HG03103 (cell line): Measurements from ENCODE around the gene EDEM1.
"Not testable (repeated sequence)": the region's sequence is repeated elsewhere in the genome, so short reads cannot be mapped to it uniquely, and the experiment has no call there.

Source experiments
- ATAC-seq: cut with Tn5 transposase; IDR thresholded peaks from one replicate; pipeline ENCODE4 v1.9.1; 2021; ENCODE audit warnings: low read depth; ENCODE audit not compliant: unreplicated experiment

EDEM1 gene

DNA sequence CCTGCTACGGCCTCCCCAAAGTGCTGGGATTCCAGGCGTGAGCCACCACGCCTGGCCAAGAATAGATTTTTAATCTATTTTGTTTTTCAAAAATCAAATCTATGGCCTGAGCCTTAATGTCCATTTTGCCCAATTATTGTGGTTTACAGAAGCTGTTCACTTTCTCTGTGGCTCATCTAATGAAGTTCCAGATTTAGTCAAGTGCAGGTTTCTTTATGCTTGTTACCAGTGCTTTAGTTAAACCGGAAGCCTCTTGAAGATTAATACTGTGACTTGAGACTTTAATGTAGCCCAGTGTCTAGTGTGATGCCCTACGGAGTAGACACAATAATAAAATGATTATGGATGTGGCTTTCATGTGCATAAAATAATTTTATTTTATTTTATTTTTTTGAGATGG is 16.5 kb upstream of the EDEM1 start:
- no peak for ATAC-seq

DNA sequence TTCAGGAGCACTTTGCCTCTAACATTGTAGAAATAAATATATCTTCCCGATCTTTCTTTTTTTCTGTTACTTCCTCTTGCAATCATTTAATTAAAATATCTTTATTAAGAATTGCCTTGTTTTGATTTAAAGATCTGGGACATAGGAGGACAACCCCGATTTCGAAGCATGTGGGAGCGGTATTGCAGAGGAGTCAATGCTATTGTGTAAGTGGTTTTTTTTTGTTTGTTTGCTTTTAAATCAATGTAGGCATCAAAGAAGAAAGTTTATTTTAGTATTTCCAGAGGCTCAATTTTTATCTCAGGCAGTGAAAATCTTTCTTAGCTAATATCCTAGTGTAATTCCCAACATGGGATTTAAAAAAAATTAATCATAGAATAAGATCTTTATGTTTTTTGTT is 15.5 kb upstream of the EDEM1 start:
- no peak for ATAC-seq

DNA sequence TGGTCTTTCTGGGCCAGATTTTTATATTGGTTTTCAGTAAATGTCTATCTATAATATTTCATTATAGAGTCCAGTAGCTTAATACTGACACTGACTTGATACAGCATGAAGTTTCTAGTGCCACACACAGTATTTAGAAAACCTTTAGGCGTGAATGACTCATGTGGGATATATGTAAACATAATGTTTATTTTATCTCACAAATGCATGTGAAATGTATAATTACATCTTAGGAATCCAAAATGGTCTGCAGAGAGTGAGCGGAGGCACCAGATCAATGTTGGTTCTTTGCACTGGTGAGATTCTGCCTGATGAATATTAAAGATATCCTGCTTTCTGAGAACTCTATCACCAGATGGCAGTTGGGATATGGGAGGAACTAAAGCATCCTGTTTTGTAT is 8.5 kb upstream of the EDEM1 start:
- ATAC-seq, result not testable (repeated sequence)

DNA sequence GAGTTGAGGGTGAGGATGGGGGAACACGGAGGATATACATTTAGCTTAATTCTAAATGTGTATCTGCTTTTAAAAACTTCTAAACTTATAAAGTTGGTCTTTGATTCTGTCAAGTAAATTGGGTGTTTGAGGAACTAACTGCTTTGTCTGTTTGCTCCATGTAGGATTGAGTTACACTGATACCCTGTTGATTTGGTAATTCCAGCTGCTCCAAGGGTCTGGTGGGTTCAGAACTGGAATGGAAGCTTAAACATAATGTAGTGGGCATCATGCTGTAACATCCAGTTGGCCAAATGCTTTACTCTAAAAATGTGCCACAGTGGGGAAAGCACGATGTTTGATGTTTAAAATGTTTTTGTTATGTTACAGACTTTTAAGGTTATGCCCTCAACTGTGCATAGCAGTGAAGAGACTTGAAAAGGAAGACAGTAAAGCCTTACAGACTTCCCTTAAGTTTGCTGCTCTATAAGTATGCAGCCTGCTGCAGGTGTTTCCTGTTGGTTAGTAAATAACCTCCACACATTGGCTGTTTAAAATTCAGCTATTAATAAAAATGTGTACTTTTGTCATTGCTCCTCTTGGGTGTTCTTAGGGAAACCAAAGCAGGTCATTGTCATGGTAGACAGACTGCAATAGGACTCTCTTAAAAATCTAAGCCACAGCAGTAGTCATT is 5.9 kb upstream of the EDEM1 start:
- peak; percentile 77 for ATAC-seq

DNA sequence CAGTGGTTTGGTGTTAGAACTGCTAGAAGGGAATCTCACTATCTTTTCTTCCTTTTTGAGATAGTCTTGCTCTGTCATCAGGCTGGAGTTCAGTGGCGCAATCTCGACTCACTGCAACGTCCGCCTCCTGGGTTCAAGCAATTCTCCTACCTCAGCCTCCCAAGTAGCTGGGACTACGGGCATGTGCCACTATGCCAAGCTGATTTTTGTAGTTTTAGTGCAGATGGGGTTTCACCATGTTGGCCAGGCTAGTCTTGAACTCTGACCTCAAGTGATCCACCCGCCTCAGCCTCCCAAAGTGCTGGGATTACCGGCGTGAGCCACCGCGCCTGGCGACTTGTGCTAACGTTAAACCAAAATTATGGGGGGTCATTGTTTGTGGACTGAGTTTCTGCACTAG is 3.8 kb upstream of the EDEM1 start:
- not testable (repeated sequence) for ATAC-seq

DNA sequence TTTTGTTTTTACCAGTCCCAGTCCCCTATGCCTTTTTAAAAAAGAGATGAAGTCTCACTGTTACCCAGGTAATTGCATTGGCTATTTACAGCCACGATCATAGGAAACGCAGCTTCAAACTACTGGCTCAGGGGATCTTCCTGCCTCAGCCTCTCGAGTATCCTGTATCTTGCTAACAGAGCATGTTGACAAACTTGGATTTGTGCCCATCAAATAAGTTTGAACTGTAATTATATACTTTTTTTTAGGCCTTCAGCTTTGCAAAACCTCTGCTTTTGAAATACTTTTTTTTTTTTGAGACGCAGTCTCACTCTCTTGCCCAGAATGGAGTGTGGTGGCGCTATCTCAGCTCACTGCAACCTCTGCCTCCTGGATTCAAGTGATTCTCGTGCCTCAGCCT is 3.0 kb upstream of the EDEM1 start:
- ATAC-seq, result no peak

DNA sequence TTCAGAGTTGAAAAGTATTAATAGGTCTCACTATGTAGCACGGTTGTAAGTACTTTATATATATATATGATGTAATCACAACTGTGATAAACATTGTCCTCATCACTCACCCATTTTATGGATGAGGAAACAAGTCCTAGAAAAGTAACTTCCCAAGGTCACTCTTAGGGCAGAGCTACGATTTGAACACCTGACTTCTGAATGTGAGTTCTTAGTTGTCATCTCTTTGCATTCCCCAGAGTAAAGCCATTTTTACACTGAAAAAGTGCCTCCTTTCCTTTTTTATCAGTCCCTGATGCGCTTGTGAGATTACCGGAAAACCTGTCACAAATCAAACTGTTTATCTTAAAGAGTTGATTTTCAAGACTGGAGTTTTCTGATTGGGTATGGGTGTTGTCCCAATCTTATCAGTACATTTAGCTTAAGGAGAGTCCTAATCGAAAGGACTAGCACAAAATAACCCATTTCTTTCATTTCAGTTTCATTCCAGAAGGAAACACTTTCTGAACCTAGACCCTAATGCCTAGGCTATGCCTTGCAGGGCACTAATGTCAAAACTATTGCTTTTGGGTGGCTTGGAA is 2.3 kb upstream of the EDEM1 start:
- ATAC-seq, result no peak

DNA sequence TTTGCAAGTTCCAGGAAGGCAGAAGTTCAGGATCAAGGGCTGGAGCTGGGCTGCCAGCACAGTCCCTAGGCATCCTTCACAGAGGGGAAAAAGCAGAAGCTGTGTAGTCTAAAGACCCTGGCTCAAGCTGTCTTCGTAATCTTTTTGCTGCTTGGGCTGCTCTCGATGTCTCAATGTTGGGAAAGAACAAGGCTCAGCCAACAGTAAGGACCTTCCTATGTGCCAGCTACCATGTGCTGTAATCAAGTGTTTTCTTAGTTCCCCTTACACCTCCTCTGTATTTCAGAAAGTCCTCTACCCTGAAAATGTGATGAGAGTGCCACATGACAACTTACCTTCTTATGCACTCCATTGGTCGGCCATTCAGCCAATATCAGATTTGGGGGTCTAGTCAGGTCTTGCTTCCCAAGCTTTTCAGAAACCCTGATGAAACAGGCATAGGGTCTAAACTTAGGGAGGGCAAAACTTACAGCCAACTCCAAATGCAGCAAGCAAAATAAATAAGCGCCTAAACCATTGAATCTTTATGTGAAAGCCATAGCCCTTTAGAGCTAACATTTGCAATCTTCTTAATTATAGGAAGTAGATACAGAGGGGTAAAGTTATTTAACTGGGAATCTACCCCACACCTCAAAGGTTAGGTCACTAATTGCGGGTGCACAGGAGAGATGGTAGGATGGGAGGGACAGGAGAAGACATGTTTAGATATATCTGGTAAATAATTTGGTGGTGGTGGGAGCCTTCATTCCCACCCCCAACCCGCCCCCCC is 1.2 kb upstream of the EDEM1 start:
- ATAC-seq, result peak; percentile 15

DNA sequence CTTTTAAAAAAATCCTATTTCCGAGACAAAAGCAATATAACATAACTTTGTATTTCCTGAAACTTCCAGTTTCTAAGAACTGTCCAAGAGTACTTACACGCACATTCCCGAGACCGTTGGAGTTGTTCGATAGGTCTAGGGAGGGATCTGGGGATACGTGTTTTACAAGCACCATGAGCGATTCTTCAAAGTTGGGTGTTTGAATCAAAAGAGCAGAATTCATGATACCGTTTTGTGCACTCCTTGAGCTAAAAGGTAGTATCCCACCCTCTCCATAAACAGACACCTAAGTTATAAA is 700 bp upstream of the EDEM1 start:
- ATAC-seq, result no peak

DNA sequence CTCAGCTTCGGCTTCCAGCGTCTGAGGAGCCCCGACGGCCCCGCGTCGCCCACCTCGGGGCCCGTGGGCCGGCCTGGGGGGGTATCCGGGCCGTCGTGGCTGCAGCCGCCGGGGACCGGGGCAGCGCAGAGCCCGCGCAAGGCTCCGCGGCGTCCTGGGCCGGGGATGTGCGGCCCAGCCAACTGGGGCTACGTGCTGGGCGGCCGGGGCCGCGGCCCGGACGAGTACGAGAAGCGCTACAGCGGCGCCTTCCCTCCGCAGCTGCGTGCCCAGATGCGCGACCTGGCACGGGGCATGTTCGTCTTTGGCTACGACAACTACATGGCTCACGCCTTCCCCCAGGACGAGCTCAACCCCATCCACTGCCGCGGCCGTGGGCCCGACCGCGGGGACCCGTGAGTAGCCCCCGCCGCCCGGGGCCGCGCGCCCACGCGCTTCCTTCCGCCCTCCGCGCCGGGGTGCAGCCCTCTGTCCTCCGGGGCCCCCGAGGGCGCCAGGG is 462 bp downstream of the EDEM1 start:
- ATAC-seq, result peak; percentile 3

DNA sequence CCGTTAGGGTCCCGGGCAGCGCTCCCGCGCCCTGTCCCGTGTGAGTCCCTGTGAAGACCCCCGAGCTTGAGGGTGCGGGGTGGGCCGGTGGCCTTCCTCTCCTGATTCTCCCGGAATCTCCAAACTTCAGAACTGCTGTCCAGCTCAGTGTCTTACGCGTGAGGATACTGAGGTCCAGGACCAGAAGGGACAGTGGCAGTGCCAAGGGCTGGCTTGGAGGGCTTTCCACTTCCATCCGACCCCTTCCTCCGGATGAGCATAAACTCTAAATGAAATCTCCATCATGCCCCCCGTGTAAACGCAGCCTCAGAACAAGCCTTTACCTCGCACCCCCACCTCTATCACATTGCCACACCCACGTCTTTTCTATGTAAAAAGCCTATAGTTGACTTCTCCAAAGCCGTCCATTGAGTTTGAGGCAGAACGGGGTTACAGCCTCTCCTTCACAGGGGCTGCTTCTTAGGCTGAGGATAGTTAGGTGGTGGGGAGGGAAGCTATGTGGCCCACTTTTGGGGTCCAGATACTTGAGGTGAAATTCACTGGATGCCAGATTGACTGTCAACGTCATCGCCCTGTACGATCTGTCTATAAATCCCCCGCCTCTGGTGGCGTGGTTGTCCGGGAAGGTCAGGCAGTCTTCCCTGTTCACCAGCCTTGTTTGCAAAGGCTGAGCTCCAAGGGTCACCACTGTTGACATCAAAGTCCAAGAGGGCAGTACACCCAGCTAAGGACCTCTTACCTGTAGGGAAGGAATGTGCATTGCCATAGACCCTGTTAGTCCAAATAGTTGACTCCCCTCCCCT is 1.1 kb downstream of the EDEM1 start:
- ATAC-seq, result no peak

DNA sequence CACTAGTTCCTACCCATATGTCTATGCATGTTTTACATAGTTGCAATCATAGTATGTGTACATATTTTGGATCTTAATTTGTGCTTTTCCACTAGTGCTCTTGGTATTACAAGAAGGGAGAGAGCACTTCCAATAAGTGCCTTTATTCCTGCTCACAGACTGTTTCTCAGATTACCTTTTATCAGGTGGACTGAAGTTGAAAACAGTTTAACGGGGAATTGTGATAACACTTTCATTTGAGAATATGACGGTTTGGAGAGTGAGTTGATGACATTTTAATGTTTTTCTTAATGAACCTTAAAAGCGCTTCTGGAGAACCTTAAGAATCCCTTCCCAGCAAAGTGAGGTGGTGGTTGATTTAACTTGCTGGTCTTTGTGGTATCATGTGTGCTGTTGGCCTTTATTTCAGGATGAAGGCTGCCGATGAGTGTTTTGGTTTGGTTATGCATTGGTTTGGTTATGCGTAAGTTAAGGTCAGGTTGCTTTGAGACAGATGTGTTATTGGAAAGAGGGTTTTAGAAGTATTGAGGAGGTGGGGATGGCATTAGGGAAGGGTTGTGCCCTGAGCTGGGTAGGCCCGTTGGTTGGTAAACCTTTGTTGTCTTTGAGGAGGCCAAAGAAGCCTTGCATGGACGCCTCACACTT is 2.8 kb downstream of the EDEM1 start:
- ATAC-seq, result no peak

DNA sequence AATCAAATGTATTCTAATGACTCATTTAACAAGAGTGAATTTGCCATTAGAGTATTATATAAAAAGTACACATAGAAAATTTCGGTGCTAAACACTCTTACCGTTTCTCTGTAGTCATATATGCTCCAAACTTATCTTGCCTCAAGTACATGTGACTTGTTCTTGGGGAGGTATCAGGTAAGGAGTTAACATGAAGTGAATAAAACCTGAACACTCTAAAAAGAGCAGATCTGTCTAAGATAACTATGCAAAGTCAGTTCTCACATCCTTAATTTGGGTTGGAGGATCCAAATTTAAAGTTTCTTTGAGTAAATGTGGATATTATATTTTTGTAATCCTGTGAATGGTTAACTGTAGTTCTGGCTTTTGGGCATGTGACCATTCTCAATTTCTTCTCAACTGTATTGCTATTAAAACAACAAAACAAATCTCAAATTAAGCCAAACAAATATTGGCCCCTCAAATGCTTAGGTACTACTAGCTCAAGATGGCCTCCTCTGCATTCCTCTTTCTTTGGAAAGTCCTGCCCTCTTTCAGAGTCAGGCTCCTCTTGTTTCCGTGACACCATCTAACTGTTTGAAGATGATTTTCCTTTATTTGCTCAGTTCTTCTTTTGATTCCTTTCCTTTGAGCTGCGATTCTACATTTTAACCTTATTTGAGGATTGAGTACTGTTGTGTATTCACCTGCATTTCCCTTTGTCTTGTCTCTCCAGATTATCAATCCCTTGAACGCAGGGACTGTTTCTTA is 4.2 kb downstream of the EDEM1 start:
- ATAC-seq, result no peak

DNA sequence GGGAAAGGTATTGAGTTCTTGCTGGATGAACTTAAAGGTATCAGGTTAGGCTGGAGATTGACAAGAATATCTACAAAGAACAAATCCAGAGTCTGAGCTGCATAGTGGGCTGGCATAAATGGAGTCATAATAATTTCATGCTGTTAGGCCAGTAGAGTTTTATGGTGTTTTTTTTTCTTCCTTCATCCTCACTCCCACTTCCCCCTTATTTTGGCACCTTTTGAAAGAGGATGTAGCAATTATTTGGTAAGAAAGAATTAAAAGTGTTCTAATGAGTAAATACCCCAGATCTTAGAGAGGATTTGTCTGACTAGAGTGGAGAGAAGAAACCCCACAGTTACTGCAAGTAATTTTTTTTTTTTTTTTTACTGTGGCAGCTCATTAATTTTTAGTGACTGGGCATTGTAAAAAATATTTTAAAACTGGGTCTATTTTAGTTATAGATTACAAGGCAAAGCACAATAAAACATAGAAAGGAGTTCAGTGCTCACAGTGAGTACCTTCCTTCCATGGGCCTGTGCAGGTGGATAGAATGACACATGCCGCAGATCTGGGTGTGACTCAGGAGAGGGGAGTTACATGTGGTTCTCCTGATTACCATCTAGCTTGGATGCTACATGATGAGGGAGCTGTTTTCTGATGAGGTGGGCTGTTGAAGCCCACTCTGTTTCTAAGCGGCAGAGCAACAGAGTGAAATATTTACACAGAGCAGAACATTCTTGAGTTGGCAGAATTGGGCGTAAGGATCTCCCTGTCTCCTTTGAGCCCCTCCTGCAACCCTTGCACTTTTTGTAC is 5.3 kb downstream of the EDEM1 start:
- ATAC-seq, result no peak

DNA sequence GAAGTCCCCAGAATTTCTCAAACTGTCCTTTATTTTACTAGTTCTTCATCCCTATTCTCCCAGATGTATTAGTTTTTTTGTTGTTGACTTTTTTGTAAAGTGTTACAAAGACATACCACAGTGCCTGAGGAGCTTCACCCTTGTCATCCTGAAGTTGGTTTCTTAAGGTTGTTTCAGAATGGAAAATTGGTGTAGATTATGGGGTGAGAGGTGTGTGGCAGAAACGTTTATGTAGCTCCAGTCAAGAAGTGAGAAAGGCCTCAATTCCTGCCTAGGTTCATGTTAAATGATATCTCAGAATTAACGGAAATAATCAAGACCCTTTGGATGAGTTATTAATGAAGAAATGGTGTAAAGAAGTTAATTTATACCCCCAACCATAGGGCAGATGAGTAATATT is 6.8 kb downstream of the EDEM1 start:
- no peak for ATAC-seq

DNA sequence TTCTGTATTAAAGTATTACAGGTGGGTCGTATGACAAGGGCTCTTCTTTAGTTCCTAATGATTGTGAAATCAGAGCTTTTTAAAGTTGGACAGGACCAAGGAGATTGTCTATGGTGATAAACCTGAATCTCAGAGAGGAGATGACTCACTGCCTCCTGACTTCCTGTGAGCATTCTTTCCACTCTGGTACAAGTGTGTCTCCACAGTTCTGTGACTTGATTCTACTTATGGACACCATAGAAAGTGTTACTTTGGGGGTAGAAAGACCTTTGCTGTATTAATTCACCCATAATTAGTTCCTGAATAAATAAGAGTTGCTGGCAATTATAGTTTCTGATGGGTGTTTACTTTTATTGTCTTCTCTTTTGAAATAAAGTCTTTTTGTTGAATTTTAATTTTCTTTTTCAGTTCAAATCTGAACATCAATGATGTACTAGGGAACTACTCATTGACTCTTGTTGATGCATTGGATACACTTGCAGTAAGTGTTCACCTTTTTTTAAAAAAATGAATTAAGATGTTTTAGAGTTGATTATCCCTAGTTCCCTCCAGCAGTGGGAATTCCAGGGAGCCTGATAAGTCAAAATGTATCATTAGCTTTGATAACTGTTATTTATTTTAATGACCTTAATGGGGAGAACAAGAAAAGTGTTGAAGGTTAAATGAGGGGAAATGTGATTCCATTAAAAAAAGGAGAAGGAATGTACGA is 7.4 kb downstream of the EDEM1 start:
- peak; percentile 37 for ATAC-seq

DNA sequence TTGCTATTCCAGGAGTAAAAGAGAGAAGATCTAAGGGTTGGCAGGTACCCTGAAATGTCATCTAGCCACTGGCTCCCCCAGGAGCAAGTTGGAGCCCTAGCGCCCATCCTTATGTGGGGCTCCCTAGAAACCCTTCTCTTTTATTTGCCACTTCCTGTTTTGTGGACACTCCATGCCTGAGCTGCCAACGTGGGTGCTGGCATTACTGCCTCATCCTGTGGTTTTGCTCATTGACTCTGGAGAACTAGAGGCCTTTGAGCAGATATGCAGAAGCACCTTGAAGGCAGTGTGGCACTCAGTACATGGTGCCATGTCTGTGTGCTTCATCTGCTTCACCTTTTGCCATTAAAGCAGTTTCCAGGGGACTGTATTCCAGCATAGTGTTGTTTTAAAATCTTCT is 8.1 kb downstream of the EDEM1 start:
- no peak for ATAC-seq

DNA sequence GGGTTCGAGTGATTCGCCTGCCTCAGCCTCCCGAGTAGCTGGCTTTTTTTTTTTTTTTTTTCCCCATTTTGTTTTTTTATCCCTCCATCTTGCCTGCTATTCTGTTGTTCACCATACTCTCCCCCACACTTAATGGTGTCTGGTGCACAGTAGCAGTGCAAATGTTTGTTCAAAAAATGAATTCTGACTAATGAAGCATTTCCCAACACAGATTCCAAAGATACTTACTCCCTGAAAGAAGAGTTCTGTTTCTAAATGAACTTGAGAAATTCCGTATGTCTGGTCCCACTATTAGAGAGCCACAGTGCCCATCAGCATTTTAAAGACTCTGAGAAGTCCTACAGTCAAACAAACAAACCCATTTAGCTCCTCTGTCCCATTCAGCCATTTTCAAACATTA is 9.5 kb downstream of the EDEM1 start:
- no peak for ATAC-seq
